NCI-H128 (cell line): ENCODE results near the gene GNPTG.

Source experiments
- DNase-seq: peaks from one replicate; lab custom pipeline; 2025; ENCODE audit not compliant: unreplicated experiment; lab: John Stamatoyannopoulos, UW

The GNPTG gene

DNA sequence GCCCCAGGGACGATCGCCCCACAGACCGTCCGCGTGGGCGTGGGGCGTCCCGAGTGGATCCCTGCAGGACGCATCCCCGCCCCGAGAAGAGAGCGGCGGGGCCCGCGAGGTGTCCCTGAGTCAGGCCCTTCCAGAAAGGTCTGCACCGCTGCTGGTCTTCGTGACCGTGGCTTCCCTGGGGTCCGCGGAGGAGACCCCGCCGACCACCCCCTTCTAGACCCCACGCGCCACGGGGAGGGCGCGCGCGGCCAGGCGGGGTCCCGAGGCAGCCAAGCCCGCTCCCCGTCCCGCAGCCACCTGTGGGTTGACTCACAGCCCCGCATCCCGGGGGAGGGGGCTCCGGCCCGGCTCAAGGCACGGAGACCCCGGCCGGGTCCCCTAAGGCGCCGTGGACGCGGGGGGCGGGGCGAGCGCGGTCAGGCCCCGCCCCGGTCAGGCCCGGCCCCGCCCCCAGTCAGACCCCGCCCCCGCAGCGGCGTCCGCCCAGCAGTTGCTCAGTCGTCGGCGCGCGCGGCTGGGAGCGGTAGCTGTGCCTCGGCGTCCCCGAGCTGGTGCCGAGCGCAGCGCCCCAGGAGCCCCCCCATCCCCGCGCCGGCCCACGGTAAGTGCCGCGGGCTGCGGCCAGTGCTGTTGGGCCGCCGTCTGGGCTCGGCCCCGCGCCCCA, 18.4 kb upstream of the GNPTG start, which contains the start of gene BAIAP3:
Gene BAIAP3, plus strand, starts transcription at position 497 of the 664 bp plus-strand sequence. CDS start 4,905 bp downstream, outside the sequence.
- no peak for DNase-seq

DNA sequence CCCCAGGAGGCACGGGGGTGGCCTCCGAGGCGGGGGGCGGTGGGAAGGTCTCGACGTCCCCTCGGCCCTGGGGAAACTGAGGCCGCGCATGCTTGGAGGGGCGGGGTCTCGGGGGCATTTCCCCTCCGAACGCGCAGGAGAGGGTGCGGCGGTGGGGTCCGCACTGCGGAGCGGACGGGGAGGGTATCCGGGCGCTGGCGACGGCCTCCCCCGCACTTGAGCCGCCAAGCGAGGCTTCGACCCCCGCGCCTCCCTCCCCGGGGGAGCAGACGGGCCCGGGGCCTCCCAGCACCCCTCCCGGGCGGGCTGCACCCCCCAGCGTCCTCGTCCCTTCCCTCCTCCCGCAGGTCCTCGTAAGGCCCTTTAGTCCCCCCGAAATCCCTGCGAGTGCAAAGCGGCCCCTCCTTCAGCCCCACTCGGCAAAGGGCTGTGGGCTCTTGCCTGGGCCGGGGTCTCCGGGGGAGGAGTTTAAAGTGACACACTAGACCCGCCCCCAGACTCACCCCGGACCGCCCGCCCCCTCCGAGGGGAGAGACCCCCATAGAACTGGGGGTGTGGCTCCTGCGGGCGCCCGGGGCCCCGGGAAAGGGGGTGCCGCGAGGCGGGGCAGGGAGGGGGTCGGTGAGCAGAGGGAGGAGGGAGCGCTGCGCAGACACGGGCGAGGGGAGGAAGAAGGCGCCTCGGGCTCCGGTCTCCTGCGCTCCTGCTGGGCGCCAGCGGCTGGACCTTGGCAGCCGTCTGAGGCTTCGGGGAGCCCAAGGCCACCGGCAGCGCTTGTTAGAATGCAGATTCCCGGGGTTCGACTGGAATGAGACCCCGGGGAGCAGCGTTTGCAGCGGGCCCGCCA, 17.7 kb upstream of the GNPTG start:
- no peak for DNase-seq

DNA sequence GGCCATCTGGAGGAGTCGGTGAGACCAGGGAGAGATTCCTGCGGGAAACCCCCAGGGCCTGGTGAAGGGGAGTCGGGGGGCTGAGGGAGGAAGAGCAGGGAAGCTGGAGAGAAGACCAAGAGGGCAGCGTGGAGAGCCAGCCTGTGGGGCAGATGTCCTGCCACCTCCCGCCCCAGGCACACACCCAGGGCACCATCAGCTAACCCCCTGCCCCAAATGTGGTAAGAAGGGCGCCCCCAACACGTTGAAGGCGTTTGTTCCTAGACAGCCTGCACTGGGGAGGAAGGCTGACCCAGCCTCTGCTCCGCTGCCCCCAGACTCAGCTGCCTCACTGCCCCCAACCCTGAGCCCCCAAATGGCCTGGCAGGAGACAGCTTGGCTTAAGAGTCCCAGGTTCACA, 17.0 kb upstream of the GNPTG start:
- DNase-seq = no peak

DNA sequence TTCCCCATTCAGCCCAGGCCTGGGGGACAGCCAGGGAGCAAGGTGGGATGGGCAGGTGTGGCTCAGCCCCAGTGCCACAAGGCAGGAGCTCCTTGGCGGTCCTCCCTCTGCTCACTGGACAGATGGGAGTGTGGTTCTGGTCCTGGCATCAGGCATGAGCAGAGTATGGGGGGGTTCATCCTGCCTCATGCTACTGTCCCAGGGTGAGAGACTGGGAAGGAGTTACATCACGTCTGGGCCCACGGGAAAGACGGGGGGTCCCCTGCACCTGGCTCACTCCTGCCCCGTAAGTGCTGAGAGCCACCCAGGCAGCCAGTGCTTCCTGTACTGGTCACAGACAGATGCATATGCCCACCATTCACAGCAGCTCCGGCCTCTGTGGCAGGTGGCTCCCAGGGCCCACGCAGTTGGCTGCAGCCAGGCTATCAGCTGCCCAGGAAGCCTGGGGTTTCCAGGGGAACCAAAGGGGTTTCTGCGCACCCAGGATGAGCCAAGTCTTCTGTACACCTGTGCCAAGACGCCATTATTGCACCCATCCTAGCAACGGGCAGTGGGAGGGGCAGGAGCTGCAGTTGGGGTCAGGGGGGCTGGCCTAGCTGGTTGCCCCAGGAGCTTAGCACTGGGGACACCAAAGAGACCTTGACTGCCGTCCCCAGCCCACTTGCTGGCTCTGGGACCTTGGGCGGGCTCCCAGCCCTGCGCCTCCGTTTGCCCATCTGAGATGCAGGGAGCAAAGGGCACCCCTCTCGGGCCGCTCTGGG, 16.3 kb upstream of the GNPTG start:
- DNase-seq = no peak

DNA sequence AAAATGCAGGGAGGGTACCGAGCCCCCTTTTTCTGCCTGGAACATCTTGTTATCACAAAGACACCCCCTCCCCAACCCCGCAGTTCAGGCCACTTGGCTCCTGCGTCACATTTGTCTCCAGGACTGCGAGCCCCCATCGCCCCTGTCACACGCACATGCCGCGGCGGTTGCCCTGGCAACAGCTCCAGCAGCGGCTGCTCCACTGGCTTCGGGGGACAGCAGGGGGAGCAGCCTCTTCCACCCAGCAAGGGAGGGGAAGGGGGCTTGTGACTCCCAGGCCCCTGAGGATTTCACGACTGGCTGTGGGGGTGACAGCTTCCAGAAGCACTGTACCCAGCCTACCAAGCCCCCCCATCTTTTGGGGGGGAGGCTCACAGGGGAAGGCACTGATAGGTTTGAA, 15.7 kb upstream of the GNPTG start:
- no peak for DNase-seq

DNA sequence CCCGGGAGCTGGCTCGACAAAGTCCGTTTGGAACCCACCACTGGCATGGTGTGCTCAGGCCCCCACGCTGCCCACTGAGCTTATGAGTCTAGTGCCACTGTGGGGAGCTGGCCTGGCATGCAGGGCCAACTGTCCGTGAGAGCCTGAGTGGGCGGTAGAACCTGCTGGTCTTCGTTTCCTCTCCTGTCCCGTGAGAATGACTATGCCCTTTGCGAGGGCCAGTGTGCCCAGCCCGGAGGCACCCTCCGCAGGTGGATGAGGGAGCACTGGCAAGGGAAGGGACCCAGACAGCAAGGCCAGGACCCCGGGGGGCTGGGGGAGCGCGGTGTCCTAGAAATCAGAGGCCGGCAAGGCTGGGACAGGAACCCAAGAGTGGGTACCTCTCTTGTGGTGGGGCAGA, 15.1 kb upstream of the GNPTG start:
- DNase-seq = no peak

DNA sequence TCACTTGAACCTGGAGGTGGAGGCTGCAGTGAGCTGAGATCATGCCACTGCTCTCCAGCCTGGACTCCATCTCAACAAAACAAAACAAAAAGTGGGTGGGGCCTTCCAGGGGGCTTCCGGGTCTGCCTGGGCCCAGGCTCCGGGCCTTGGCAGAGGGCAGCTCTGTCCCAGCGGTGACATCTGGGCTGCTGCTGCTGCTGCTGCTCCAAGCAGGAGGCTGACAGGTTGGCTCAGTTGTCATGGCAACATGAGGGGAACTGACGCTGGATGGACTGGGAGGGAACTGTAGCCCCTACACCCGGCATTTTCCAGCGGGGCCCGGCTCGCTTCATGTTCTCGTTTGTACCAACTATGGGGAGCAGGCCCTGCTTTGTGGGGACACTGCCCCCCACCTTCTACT, 14.2 kb upstream of the GNPTG start:
- DNase-seq = no peak

DNA sequence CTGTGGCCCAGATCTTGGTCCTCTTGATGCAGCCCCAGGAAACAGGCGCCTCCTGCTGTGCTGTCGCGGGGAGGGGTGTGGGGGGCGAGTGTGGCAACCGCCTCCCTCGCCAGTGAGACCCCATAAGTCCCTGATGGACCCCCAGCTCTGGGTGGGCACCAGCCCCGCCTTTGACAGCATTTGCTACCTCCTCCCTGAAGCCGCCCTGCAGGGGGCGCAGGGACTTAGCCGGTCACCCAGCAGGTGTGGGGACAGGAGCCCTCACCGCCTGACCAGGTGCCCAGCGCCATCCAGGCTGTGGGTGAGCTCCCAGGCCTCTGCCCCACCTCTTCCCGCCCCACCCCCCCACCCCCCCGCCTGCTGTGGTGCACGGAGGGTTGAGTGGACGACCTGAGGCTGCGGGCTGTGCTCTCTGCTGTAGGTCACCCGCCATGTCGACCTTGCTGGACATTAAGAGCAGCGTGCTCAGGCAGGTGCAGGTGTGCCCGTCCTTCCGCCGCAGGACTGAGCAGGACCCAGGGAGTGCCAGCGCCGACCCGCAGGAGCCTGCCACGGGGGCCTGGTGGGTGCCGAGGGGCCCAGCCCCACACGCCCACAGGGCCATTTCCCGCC, 13.5 kb upstream of the GNPTG start:
- no peak for DNase-seq

GRCh38 chr16:1338855-1339675, 12.7 kb upstream of the GNPTG start:
- DNase-seq = no peak

GRCh38 chr16:1340730-1341494, 10.8 kb upstream of the GNPTG start:
- no peak for DNase-seq

DNA sequence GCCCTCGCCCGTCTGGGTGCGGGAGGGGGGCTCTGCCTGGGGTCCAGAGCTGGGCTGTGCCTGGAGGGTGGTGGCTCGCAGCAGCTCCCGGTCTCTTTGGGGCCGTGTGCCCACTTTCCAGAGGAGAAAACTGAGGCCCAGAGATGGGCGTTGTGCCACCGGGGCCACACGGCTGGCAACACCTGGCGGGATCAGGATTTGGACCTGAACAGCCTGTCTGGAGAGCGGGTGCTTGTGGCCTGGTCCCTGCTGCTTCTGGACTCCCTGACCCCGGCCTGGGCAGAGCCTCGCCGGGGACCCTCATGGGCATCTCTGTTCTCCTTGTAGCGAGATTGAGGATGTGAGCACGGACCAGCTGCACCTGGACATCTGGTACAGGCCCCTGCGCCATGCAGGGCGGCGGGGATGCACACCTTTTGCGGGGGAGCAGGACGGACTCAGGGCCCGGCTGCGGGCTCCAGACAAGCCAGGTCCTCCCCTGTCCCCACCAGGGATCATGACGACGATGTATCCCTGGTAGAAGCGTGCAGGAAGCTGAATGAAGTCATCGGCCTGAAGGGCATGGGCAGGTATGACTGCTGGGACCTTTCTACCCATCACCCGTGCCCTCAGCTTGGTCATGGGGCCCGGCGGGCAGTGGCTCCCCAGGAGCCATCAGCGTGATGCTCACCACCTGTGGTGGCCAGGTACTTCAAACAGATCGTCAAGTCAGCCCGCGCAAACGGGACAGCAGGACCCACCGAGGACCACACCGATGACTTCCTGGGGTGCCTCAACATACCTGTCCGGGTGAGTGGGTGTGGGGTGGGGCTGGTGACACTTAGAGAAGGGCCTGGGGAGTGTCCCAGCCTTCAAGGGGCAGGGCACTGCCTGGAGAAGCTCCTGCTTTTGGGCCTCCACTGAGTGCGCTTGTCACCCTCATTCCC, 10.0 kb upstream of the GNPTG start:
- DNase-seq = no peak

DNA sequence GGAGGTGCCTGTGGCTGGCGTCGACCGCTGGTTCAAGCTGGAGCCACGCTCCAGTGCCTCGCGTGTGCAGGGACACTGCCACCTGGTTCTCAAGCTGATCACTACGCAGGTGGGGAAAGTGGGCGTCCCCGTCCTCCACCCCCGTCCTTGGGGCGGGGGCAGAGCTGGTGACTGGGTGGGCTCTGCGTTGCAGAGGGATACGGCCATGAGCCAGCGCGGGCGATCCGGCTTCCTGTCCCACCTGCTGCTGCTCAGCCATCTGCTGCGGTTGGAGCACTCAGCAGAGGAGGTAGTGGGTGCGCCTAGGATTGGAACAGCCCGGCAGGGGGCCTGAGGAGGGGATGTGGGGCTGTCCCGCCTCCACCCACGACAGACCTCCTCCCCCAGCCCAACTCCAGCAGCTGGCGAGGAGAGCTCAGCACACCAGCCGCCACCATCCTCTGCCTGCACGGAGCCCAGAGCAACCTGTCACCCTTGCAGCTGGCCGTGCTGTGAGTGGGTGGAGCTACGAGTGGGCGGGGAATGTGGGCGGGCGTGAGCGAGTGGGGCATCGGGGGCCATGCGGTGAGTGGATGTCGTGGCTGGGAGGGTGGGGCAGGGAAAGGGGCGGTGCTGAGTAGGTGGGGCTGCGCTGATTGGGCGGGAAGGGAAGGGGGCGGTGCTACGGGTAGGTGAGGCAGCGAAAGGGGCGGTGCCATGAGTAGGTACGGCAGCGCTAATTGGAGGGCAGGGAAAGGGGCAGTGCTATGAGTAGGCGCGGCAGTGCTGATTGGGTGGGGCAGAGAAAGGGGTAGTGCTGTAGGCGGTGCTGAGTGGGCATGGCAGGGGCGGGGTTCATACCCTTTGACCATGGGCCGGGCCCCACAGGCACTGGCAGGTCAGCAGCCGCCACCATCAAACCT, 9.0 kb upstream of the GNPTG start:
- DNase-seq = peak; percentile 70

GRCh38 chr16:1343428-1344242, 8.1 kb upstream of the GNPTG start:
- no peak for DNase-seq

DNA sequence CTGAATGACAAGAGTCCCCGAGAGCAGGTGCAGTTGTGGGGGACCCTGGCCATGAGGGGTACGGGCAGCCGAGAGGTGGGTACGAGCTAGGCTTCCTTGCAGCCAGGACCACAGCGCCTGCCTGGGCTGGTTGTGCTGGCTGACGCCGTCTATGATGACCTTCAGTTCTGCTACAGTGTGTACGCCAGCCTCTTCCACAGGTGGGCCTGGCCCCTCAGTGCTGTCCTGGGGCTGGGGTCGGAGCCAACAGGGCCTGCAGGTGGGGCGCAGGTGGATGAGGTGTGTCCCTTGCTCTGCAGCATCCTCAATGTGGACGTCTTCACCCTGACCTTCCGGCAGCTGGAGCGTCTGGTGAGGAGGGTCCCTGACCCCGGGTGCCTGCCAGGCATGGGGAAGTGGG, 7.2 kb upstream of the GNPTG start:
- DNase-seq = no peak

DNA sequence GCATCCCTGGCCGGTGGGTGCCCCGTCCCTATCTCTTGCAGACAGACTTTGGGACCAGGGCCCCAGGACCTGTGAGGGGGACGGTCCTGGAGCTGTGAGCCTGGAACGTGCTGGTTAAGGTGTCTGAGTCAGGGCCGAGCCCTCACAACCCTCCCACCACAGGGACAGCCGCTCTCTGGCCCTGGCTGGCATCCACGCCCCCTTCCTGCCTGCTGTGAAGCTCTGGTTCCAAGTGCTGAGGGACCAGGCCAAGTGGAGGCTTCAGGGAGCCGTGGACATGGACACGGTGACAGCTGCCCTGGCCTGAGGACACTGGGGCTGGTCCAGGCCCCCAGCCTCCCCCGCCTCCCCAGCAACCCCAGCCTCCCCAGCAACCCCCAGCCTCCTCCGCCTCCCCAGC, 6.6 kb upstream of the GNPTG start:
- no peak for DNase-seq

DNA sequence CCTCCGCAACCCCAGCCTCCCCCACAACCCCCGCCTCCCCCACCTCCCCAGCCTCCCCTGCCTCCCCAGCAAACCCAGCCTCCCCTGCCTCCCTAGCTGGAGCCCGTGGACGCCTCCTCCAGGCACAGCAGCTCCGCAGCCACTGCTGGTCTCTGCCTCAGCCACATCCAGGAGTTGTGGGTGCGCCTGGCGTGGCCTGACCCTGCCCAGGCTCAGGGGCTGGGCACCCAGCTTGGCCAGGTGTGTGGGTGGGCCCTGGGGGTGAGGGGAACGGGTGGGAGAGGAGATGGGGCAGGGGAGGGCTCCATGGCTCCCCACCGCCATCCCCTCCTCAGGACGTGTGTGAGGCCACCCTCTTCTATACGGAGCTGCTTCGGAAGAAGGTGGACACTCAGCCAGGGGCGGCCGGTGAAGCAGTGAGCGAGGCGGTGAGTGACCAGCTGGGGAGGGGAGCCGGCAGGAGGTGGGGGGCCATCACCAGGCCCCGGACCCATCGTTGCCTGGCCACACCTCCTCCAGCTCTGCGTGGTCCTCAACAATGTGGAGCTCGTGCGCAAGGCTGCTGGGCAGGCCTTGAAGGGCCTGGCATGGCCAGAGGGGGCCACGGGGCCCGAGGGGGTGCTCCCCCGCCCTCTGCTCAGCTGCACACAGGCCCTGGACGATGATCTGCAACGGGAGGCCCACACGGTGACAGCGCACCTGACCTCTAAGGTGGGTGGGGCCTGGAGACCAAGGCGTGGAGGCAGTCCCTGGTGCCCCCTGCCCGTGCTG, 5.9 kb upstream of the GNPTG start:
- DNase-seq = no peak
